ACC112 (cell line): ENCODE data around the gene TMEM30B.

Source experiments
- H2AFZ ChIP-seq: fragments of 200-600 bp; sonication (generic); one replicate; pipeline ENCODE4 v1.6.0; 2017; ENCODE audit warnings: antibody characterized with exemption, low read length; ENCODE audit not compliant: unreplicated experiment
- H3K27ac ChIP-seq: fragments of 200-600 bp; sonication (generic); 2 replicates; pipeline ENCODE4 v1.5.1; 2014; ENCODE audit warnings: low read depth, mild to moderate bottlenecking, antibody characterized with exemption, low read length, moderate library complexity
- H3K27me3 ChIP-seq: fragments of 200-600 bp; sonication (generic); 2 replicates; pipeline ENCODE4 v1.6.1; 2014; ENCODE audit warnings: mild to moderate bottlenecking, antibody characterized with exemption, low read length, moderate library complexity, mixed read lengths; ENCODE audit not compliant: insufficient read depth
- H3K36me3 ChIP-seq: fragments of 200-600 bp; sonication (generic); 2 replicates; pipeline ENCODE4 v1.6.1; 2016; ENCODE audit warnings: mild to moderate bottlenecking, antibody characterized with exemption, low read length, moderate library complexity, mixed read lengths; ENCODE audit not compliant: insufficient read depth
- H3K4me1 ChIP-seq: fragments of 200-600 bp; sonication (generic); one replicate; pipeline ENCODE4 v1.6.1; 2016; ENCODE audit warnings: low read length, mixed read lengths; ENCODE audit not compliant: insufficient read depth, unreplicated experiment, control insufficient read depth
- H3K4me3 ChIP-seq: fragments of 200-600 bp; sonication (generic); 2 replicates; pipeline ENCODE4 v1.5.1; 2014; ENCODE audit warnings: mild to moderate bottlenecking, low read depth, low read length
- H3K79me2 ChIP-seq: fragments of 200-600 bp; sonication (generic); one replicate; pipeline ENCODE4 v1.6.0; 2016; ENCODE audit warnings: low read length; ENCODE audit not compliant: control insufficient read depth, unreplicated experiment, insufficient read depth

TMEM30B gene, protein sequence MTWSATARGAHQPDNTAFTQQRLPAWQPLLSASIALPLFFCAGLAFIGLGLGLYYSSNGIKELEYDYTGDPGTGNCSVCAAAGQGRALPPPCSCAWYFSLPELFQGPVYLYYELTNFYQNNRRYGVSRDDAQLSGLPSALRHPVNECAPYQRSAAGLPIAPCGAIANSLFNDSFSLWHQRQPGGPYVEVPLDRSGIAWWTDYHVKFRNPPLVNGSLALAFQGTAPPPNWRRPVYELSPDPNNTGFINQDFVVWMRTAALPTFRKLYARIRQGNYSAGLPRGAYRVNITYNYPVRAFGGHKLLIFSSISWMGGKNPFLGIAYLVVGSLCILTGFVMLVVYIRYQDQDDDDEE

DNA sequence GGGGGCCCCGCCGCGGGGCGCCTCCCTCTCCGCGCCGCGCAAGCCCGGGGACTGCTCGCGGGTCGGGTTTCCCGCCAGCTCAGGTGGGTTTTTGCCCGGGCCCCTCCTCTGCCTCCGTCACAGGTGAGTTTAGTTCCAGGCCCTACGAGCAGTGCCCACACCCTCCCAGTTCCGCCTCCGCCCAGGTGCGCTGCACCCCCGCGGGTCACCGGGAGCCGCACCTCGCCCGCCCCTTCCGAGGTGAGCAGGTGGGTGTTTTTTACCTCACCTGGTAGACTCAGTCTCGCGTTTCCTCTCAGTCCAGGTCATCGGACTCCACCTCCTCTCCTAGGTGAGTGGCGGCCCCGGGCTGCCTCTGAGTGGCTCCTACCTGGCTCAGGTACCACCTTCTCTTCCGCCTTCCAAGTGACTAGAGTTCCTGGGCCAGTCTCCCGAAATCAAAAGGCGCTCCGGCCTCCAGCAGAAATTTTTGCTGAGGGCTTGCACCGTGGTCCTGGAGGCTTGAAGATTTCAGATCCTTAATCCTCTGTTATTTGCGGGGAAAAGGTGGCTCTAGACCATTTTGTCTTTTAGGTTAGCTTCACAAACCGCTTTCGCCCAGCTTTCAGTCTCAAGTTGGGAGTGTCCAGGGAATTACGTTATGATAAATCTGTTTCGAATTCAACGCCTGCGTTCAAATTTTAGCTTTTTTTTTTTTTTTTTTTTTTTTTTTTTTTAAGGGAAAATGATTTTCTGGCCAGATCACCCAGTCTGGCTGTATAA is at the start of gene TMEM30B:
TSS of gene TMEM30B (minus strand) at position 153 of the 762 bp plus-strand sequence. CDS start 191 bp downstream, outside the sequence.
- H3K4me1 ChIP-seq, result peaks cover 13% of the 10 kb centered on the region
- no peaks in the 10 kb centered on the region for H3K79me2 ChIP-seq
- H2AFZ ChIP-seq, result peak within 1 kb of the TSS; percentile 77
- H3K4me3 ChIP-seq, result peak within 1 kb of the TSS; percentile 74
- no peaks in the 10 kb centered on the region for H3K36me3 ChIP-seq
- H3K27ac ChIP-seq, result no peak within 1 kb of the TSS
- H3K27me3 ChIP-seq, result peaks cover 28% of the 10 kb centered on the region

DNA sequence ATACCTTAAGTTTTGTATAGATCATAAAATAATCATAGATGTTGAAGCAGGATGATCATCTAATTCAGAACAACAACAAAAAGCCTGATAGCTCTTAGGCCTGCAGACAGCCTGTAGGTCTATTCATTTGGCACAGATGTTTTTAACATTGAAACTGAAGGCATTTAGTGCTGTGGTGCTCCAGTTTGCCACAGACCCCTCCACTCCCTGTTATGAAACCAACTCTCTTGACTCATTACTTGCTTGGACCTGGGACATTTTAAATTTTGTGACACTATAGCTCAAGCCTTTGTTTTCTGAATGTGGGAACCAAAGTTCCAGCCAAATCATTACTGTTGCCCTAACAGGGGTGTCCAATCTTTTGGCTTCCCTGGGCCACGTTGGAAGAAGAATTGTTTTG is 49.4 kb upstream of the TMEM30B start:
- no peaks in the 10 kb centered on the region for H3K79me2 ChIP-seq
- no peak overlapping the region for H3K27ac ChIP-seq
- H3K4me1 ChIP-seq, result peaks cover 5% of the 10 kb centered on the region
- H2AFZ ChIP-seq, result no peak overlapping the region
- no peaks in the 10 kb centered on the region for H3K36me3 ChIP-seq
- H3K27me3 ChIP-seq, result no peaks in the 10 kb centered on the region
- no peak overlapping the region for H3K4me3 ChIP-seq

DNA sequence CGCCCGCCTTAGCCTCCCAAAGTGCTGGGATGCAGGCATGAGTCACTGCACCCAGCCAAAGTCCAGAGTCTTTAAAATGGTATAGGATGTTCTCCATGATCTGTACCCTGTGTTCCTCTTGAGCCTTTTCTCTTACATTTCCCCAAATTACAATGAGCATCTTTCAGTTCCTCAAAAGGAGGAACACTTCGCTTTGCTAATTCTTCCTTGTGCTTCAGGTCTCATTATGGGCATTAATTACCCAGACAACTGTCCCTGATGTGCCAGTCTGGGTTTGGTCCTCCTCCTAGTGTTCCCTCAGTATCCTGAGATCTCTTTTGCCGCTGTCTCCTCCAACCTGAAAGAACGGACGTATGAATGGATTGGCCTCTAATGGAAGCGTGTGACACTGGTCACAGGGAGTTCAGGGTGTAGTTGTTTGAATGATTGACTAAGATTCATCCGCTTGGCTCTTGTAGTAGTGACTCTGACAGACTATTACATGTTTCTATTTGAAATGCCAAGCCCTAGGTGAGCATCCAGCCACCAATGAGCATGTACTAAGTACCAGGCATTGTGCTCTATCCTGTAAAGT is 48.4 kb upstream of the TMEM30B start:
- Histone ChIP-seq H3K36me3 (no peaks in the 10 kb centered on the region), H3K79me2 (no peaks in the 10 kb centered on the region), H3K4me1 (peaks cover 5% of the 10 kb centered on the region)

DNA sequence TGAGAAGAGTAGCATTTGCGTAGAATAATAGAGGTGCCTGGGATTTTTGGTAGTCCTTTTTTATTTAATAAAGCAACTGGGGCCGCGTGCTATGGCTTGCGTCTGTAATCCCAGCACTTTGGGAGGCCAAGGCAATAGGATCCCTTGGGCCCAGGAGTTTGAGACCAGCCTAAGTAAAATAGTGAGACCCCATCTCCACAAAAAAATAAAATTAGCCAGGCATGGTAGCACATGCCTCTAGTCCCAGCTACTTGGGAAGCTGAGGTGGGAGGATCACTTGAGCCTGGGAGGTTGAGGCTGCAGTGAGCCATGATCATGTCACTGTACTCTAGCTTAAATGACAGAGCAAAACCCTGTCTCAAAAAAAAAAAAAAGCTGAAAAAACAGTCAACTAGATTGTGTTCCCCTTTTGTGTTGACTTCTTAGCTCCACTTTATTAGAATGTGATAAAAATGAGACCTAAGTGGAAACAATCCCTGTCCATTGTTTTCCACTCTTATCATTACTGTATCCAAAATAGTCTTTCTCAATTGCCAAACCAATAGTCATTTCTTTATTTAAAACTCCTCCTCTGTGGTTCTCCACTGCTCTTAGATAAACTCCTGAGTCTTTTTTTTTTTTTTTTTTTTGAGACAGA is 47.6 kb upstream of the TMEM30B start:
- Histone ChIP-seq H3K27me3 (no peaks in the 10 kb centered on the region), H3K36me3 (no peaks in the 10 kb centered on the region), H3K4me1 (peaks cover 5% of the 10 kb centered on the region), H2AFZ (no peak overlapping the region), H3K4me3 (no peak overlapping the region), H3K27ac (no peak overlapping the region), H3K79me2 (no peaks in the 10 kb centered on the region)

More for the DNA sequence above, 48.4 kb upstream of the TMEM30B start:
- H3K27me3 ChIP-seq, result no peaks in the 10 kb centered on the region
- no peak overlapping the region for H3K4me3 ChIP-seq
- no peak overlapping the region for H3K27ac ChIP-seq
- no peak overlapping the region for H2AFZ ChIP-seq

DNA sequence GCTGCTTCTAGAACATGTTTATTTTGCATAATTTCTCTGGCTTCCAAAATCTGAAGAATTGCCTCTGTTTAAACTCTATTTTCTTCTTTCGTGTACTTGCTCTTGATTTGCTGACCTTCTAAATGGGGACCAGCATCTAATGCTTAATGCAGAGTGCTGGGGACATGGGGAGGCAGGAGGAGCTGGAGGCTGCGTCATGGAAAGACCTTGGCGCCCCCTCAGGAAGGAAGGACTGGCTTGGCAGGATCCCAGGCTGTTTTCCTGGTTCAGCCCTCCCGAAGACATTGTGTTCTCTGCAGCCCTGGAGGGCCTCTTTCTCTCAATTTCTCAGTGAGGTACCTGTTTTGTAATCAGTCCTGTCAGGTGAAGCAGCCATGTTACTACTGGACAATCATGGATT is 45.7 kb upstream of the TMEM30B start:
- no peak overlapping the region for H3K27ac ChIP-seq
- no peak overlapping the region for H3K4me3 ChIP-seq
- H2AFZ ChIP-seq, result no peak overlapping the region
- H3K79me2 ChIP-seq, result no peaks in the 10 kb centered on the region
- H3K36me3 ChIP-seq, result no peaks in the 10 kb centered on the region
- H3K27me3 ChIP-seq, result peaks cover 15% of the 10 kb centered on the region
- H3K4me1 ChIP-seq, result peaks cover 9% of the 10 kb centered on the region

DNA sequence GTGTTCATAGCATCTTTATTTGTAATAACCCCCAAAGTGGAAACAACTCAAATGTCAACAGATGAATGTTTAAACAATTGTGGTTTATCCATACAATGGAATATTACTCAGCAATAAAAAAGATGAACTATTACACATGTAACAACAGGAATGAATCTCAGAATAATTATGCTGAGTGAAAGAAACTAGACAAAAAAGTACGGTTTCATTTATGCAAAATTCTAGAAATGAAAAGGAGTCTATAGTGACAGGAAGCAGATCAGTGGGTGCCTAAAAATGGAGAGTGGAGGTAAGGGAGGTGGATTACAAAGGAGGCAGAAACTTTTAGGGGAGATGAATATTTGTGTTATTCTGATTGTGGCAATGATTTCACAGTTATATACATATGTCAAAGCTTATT is 45.0 kb upstream of the TMEM30B start:
- H3K27ac ChIP-seq, result no peak overlapping the region
- no peak overlapping the region for H2AFZ ChIP-seq
- H3K4me1 ChIP-seq, result peaks cover 9% of the 10 kb centered on the region
- no peaks in the 10 kb centered on the region for H3K36me3 ChIP-seq
- peaks cover 20% of the 10 kb centered on the region for H3K27me3 ChIP-seq
- H3K4me3 ChIP-seq, result no peak overlapping the region
- no peaks in the 10 kb centered on the region for H3K79me2 ChIP-seq

DNA sequence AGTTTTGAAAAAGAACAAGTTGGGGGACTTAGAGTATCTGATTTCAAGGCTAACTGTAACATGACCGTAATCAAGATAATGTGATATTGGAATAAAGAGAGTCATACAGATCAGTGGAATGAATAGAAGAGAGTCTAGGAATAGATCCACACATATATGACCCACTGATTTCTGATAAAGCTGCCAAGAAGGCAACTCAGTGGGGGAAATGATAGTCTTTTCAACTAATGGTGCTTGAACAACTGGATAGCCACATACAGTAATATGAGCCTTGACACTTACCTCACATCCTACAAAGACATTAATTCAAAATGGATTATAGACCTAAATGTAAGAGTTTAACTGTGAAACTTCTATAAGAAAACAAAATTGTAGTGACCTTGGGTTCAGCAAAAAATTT is 44.0 kb upstream of the TMEM30B start:
- H3K27ac ChIP-seq, result no peak overlapping the region
- no peaks in the 10 kb centered on the region for H3K79me2 ChIP-seq
- no peaks in the 10 kb centered on the region for H3K36me3 ChIP-seq
- H2AFZ ChIP-seq, result no peak overlapping the region
- peaks cover 9% of the 10 kb centered on the region for H3K4me1 ChIP-seq
- no peak overlapping the region for H3K4me3 ChIP-seq
- H3K27me3 ChIP-seq, result peaks cover 23% of the 10 kb centered on the region

DNA sequence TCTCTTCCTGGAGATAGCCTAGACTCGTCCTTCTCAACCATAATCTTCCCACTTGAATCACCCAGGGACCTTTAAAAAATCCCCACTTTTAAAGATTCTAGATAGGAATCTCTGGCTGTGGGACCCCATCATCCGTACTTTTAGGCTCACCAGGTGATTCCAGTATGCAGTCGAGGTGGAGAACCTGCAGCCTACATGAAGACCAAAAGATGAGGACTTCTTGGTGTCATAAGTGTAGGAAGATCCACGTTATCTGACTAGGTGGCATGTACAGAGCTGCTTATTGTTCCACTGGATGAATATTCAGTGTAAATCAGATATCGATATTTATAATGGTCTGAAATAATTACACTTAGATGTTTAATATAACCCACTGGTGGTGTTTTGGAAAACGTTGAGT is 42.8 kb upstream of the TMEM30B start:
- H3K79me2 ChIP-seq, result no peaks in the 10 kb centered on the region
- H3K4me3 ChIP-seq, result no peak overlapping the region
- no peak overlapping the region for H2AFZ ChIP-seq
- peaks cover 9% of the 10 kb centered on the region for H3K4me1 ChIP-seq
- no peaks in the 10 kb centered on the region for H3K36me3 ChIP-seq
- H3K27me3 ChIP-seq, result peaks cover 27% of the 10 kb centered on the region
- no peak overlapping the region for H3K27ac ChIP-seq

DNA sequence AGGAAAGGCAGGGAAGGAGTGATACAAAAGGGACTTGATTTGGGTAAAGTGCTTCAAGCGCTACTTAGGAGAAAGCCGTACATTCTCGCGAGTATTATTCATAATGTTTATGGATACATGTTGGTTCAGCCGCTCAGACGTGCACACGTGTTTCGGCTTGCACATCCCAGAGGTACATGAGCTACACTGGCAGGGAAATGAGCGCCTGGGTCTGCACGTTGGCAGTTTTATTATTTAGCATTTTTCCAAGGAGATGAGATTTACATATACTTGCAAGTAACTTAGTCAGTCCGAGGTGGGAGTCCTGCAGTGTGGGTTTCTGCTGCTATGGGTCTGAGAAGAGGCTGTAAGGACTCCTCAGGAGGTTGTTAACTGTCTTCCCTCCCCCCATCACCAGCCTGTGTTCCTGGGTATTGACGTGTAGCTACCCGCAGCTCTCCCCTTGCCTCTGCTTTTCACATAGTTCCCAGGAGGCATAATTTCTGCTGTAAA is 41.7 kb upstream of the TMEM30B start:
- Histone ChIP-seq H3K4me1 (peaks cover 9% of the 10 kb centered on the region), H3K79me2 (no peaks in the 10 kb centered on the region), H3K4me3 (peak overlapping the region; percentile 86), H2AFZ (no peak overlapping the region), H3K27me3 (peaks cover 28% of the 10 kb centered on the region), H3K36me3 (no peaks in the 10 kb centered on the region), H3K27ac (no peak overlapping the region)

DNA sequence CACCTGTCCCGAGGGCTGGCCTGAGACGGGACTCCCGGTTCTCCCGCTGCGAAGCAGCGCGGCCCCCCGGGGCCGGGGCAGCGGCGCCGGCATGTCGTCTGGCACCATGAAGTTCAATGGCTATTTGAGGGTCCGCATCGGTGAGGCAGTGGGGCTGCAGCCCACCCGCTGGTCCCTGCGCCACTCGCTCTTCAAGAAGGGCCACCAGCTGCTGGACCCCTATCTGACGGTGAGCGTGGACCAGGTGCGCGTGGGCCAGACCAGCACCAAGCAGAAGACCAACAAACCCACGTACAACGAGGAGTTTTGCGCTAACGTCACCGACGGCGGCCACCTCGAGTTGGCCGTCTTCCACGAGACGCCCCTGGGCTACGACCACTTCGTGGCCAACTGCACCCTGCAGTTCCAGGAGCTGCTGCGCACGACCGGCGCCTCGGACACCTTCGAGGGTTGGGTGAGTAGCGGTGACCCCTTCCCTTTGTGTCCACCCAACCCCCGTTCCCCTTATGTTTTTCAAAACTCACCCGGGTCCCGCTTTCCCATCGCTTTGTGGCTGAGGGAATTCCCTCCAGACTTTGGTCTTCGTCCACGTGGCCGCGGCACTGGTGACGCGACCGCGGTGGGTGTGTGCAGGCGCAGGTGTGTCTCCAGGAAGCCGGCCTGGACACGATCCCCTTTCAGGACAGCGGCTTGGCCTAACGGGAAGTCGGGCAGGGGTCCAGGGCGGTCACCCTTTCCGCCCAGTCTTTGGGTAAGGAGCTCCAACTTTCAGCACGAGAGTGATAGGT is 41.1 kb upstream of the TMEM30B start:
- Histone ChIP-seq H3K27ac (no peak overlapping the region), H3K36me3 (no peaks in the 10 kb centered on the region), H3K4me1 (peaks cover 7% of the 10 kb centered on the region), H3K79me2 (no peaks in the 10 kb centered on the region), H2AFZ (peak overlapping the region; percentile 86), H3K4me3 (peak overlapping the region; percentile 86), H3K27me3 (peaks cover 28% of the 10 kb centered on the region)
